Fibroblast of lung (primary cell): Measurements from ENCODE around the gene GPX5. TPM values are rescaled to one million over a fixed set of nuclear protein-coding genes. Genes with fewer than 3 reads are reported as not detected.
"Not testable (repeated sequence)": the region's sequence is repeated elsewhere in the genome, so short reads cannot be mapped to it uniquely, and the experiment has no call there.

ENCODE experiments used
- DNase-seq, 2 donors: peaks; one replicate each; pipeline versions ENCODE4 v3.0.0 to v3.0.0-alpha.2; 2010; ENCODE audit warnings: low read depth in 2 of 2
- H2AFZ ChIP-seq: 2 replicates; pipeline ENCODE4 v1.5.1; 2012; ENCODE audit warnings: low read length, control low read depth, inconsistent platforms
- H3K27ac ChIP-seq: 2 replicates; pipeline ENCODE4 v1.5.1; 2011; ENCODE audit warnings: low read length, control low read depth; ENCODE audit not compliant: insufficient read depth
- H3K27me3 ChIP-seq: 2 replicates; pipeline ENCODE4 v1.5.1; 2011; ENCODE audit warnings: mild to moderate bottlenecking, low read length; ENCODE audit not compliant: control insufficient read depth, insufficient read depth
- H3K36me3 ChIP-seq: 2 replicates; pipeline ENCODE4 v1.5.1; 2011; ENCODE audit warnings: low read length; ENCODE audit not compliant: control insufficient read depth, insufficient read depth
- H3K4me1 ChIP-seq: 2 replicates; pipeline ENCODE4 v1.5.1; 2011; ENCODE audit warnings: low read length; ENCODE audit not compliant: control insufficient read depth, insufficient read depth; ENCODE audit errors: extremely low read depth
- H3K4me2 ChIP-seq: 2 replicates; pipeline ENCODE4 v1.5.1; 2011; ENCODE audit warnings: low read length, control low read depth; ENCODE audit not compliant: insufficient read depth; ENCODE audit errors: extremely low read depth
- H3K4me3 ChIP-seq, 4 experiments: fragments of 200-600 bp in 1 of 4; sonication (generic) in 1 of 4; replicated peaks in 1 of 4; 2 replicates each; pipeline ENCODE4 v1.5.1; 2011 to 2016; ENCODE audit warnings: low read length in 4 of 4, low read depth in 3 of 4, mild to moderate bottlenecking in 3 of 4, control low read depth in 2 of 4, inconsistent platforms in 1 of 4, mixed read lengths in 1 of 4; ENCODE audit not compliant: insufficient read depth in 1 of 4; ENCODE audit errors: control extremely low read depth in 1 of 4
- H3K79me2 ChIP-seq: 2 replicates; pipeline ENCODE4 v1.5.1; 2012; ENCODE audit warnings: mild to moderate bottlenecking, low read length, inconsistent platforms; ENCODE audit not compliant: control insufficient read depth, insufficient read depth
- H3K9ac ChIP-seq: 2 replicates; pipeline ENCODE4 v1.5.1; 2011; ENCODE audit warnings: mild to moderate bottlenecking, low read length, control low read depth; ENCODE audit not compliant: insufficient read depth
- H3K9me3 ChIP-seq: 2 replicates; pipeline ENCODE4 v1.5.1; 2012; ENCODE audit warnings: low read depth, low read length; ENCODE audit not compliant: control insufficient read depth, insufficient read depth
- H4K20me1 ChIP-seq: 2 replicates; pipeline ENCODE4 v1.5.1; 2011; ENCODE audit warnings: low read length; ENCODE audit not compliant: control insufficient read depth, insufficient read depth; ENCODE audit errors: extremely low read depth
- EZH2 ChIP-seq: IDR thresholded peaks from 2 replicates; pipeline ENCODE4 v1.5.1; 2012; ENCODE audit warnings: low read length, control low read depth, mild to moderate bottlenecking; ENCODE audit errors: missing control alignments
- polyA plus RNA-seq, 2 donors: library from polyadenylated mRNA; depleted of rRNA in 1 of 2; stranded (reverse) in 1 of 2; unstranded in 1 of 2; fragments of >200 nt; gene quantifications; 2 replicates each; pipeline ENCODE4 v1.2.1, GENCODE V29; 2011 to 2012; ENCODE audit warnings: missing spikeins in 1 of 2
- total RNA-seq: library from RNA; depleted of rRNA; stranded (reverse); fragments of >200 nt; gene quantifications from 2 replicates; pipeline ENCODE4 v1.2.1, GENCODE V29; 2014
- TF ChIP-seq, protein P1 (sequence below), 2 donors: IDR thresholded peaks in 1 of 2; conservative IDR thresholded peaks in 1 of 2; 1 replicate in 1 of 2; 2 replicates in 1 of 2; pipeline ENCODE4 v1.5.1; 2011 to 2012; ENCODE audit warnings: low read length in 2 of 2, control low read depth in 1 of 2, inconsistent platforms in 1 of 2, low read depth in 1 of 2, mild to moderate bottlenecking in 1 of 2

The GPX5 gene
- total and polyA plus RNA-seq, 2 donors (not counting 1 experiment from before 2014, with no cell fraction given): not detected

GRCh38 chr6:28505733-28506132 is 19.9 kb upstream of the GPX5 start:
- Histone ChIP-seq H3K36me3 (no peaks in the 10 kb centered on the region), H3K4me1 (no peaks in the 10 kb centered on the region), H3K27ac (no peak overlapping the region), H3K9me3 (no peaks in the 10 kb centered on the region), H3K79me2 (no peaks in the 10 kb centered on the region), H4K20me1 (no peaks in the 10 kb centered on the region), H2AFZ (no peak overlapping the region), H3K4me3 (no peak overlapping the region), H3K4me2 (no peak overlapping the region), H3K27me3 (no peaks in the 10 kb centered on the region), H3K9ac (no peak overlapping the region)
- DNase-seq: no peak
- TF ChIP-seq, protein P1, sequence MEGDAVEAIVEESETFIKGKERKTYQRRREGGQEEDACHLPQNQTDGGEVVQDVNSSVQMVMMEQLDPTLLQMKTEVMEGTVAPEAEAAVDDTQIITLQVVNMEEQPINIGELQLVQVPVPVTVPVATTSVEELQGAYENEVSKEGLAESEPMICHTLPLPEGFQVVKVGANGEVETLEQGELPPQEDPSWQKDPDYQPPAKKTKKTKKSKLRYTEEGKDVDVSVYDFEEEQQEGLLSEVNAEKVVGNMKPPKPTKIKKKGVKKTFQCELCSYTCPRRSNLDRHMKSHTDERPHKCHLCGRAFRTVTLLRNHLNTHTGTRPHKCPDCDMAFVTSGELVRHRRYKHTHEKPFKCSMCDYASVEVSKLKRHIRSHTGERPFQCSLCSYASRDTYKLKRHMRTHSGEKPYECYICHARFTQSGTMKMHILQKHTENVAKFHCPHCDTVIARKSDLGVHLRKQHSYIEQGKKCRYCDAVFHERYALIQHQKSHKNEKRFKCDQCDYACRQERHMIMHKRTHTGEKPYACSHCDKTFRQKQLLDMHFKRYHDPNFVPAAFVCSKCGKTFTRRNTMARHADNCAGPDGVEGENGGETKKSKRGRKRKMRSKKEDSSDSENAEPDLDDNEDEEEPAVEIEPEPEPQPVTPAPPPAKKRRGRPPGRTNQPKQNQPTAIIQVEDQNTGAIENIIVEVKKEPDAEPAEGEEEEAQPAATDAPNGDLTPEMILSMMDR (conservative IDR thresholded peaks at IDR 0.05 in 1 of 2, IDR thresholded peaks at IDR 0.05 in 1 of 2; ENCODE audit: low read depth in 1 of 2, low read length in 2 of 2): no peak
- TF ChIP-seq EZH2: no peak

- H3K27me3 ChIP-seq: no peaks in the 10 kb centered on the region
- TF ChIP-seq, protein P1 (conservative IDR thresholded peaks at IDR 0.05 in 1 of 2, IDR thresholded peaks at IDR 0.05 in 1 of 2; ENCODE audit: low read depth in 1 of 2, low read length in 2 of 2): no peak
- no peak for TF ChIP-seq EZH2
- no peak for DNase-seq
- H4K20me1 ChIP-seq: no peaks in the 10 kb centered on the region
- H3K4me3 ChIP-seq: no peak overlapping the region
- H3K9me3 ChIP-seq: no peaks in the 10 kb centered on the region
- no peak overlapping the region for H3K9ac ChIP-seq
- H3K36me3 ChIP-seq: no peaks in the 10 kb centered on the region
- no peak overlapping the region for H2AFZ ChIP-seq
- H3K27ac ChIP-seq: no peak overlapping the region
- no peaks in the 10 kb centered on the region for H3K4me1 ChIP-seq
- no peak overlapping the region for H3K4me2 ChIP-seq
- H3K79me2 ChIP-seq: no peaks in the 10 kb centered on the region
Observed at GRCh38 chr6:28506807-28507475, 18.7 kb upstream of the GPX5 start.

DNA sequence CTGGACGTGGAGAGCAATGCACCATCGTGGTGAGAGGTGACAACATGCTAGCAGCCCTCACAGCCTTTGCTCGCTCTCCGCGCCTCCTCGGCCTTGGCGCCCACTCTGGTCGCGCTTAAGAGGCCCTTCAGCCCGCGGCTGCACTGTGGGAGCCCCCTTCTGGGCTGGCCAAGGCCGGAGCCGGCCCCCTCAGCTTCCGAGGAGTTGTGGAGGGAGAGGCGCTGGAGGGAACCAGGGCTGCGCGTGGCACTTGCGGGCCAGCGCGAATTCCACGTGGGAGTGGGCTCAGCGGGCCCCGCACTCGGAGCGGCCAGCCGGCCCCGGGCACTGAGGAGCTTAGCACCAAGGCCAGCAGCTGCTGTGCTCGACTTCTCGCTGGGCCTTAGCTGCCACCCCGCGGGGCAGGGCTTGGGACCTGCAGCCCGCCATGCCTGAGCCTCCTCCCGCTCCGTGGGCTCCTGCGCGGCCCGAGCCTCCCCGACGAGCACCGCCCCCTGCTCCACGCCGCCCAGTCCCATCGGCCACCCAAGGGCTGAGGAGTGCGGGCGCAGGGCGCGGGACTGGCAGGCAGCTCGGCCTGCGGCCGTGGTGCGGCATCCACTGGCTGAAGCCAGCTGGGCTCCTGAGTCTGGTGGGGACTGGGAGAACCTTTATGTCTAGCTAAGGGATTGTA is 13.9 kb upstream of the GPX5 start:
- H3K9me3 ChIP-seq: no peaks in the 10 kb centered on the region
- DNase-seq: no peak

DNA sequence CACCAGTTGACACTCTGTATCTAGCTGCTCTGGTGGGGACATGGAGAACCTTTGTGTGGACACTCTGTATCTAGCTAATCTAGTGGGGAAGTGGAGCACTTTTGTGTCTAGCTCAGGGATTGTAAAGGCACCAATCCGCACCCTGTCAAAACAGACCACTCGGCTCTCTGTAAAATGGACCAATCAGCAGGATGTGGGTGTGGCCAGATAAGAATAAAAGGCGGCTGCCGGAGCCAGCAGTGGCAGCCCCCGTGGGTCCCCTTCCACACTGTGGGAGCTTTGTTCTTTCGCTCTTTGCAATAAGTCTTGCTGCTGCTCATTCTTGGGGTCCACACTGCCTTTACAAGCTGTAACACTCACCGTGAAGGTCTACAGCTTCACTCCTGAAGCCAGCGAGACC is 13.3 kb upstream of the GPX5 start:
- H3K4me2 ChIP-seq, H3K9me3 ChIP-seq, H3K36me3 ChIP-seq, H3K4me3 ChIP-seq, H3K27ac ChIP-seq, H3K9ac ChIP-seq, DNase-seq, H3K27me3 ChIP-seq, H3K79me2 ChIP-seq, H2AFZ ChIP-seq, H3K4me1 ChIP-seq, H4K20me1 ChIP-seq: not testable (repeated sequence)

More for the DNA sequence above, 13.9 kb upstream of the GPX5 start:
- Histone ChIP-seq H4K20me1 (no peaks in the 10 kb centered on the region), H3K79me2 (no peaks in the 10 kb centered on the region), H3K4me2 (no peak overlapping the region), H3K4me1 (no peaks in the 10 kb centered on the region), H3K4me3 (no peak overlapping the region), H3K36me3 (no peaks in the 10 kb centered on the region), H3K27me3 (no peaks in the 10 kb centered on the region), H3K27ac (no peak overlapping the region), H3K9ac (no peak overlapping the region), H2AFZ (no peak overlapping the region)
- TF ChIP-seq, protein P1 (conservative IDR thresholded peaks at IDR 0.05 in 1 of 2, IDR thresholded peaks at IDR 0.05 in 1 of 2; ENCODE audit: low read depth in 1 of 2, low read length in 2 of 2): no peak
- TF ChIP-seq EZH2: no peak
